Amniotic epithelial cell (primary cell): ENCODE data around the gene FLVCR2.

Experiments used
- DNase-seq: peaks from one replicate; pipeline ENCODE4 v3.0.0-alpha.2; 2010; ENCODE audit warnings: low read depth

The FLVCR2 gene

GRCh38 chr14:75578102-75578785, at the start of gene FLVCR2:
FLVCR2 (plus strand) TSS chr14:75578620; CDS start chr14:75578973, 353 bp downstream.
- DNase-seq: peak; percentile 81

- DNase-seq: no peak
Observed at GRCh38 chr14:75531256-75531655, 47.2 kb upstream of the FLVCR2 start.

GRCh38 chr14:75531660-75532317, 46.6 kb upstream of the FLVCR2 start:
- no peak for DNase-seq

- DNase-seq: no peak
Observed at GRCh38 chr14:75533791-75534555, 44.4 kb upstream of the FLVCR2 start.

- no peak for DNase-seq
Observed at GRCh38 chr14:75535164-75535898, 43.1 kb upstream of the FLVCR2 start.

GRCh38 chr14:75537071-75537470, 41.3 kb upstream of the FLVCR2 start:
- DNase-seq: no peak

- no peak for DNase-seq
Observed at GRCh38 chr14:75539162-75539560, 39.3 kb upstream of the FLVCR2 start.

- no peak for DNase-seq
Observed at GRCh38 chr14:75539561-75540478, 38.6 kb upstream of the FLVCR2 start.

- DNase-seq: no peak
Observed at GRCh38 chr14:75540479-75540851, 38.0 kb upstream of the FLVCR2 start.

- DNase-seq: peak; percentile 74
Observed at GRCh38 chr14:75542588-75543091, 35.8 kb upstream of the FLVCR2 start.

- DNase-seq: no peak
Observed at GRCh38 chr14:75543253-75543652, 35.2 kb upstream of the FLVCR2 start.

- no peak for DNase-seq
Observed at GRCh38 chr14:75543786-75544185, 34.6 kb upstream of the FLVCR2 start.

- no peak for DNase-seq
Observed at GRCh38 chr14:75545907-75546306, 32.5 kb upstream of the FLVCR2 start.

GRCh38 chr14:75547552-75548250, 30.7 kb upstream of the FLVCR2 start:
- no peak for DNase-seq

- peak; percentile 68 for DNase-seq
Observed at GRCh38 chr14:75548544-75548943, 29.9 kb upstream of the FLVCR2 start.

GRCh38 chr14:75549169-75549568, 29.3 kb upstream of the FLVCR2 start:
- DNase-seq: no peak

GRCh38 chr14:75551021-75551420, 27.4 kb upstream of the FLVCR2 start:
- DNase-seq: no peak

GRCh38 chr14:75553157-75553556, 25.3 kb upstream of the FLVCR2 start:
- DNase-seq: no peak

GRCh38 chr14:75553761-75554364, 24.6 kb upstream of the FLVCR2 start:
- DNase-seq: no peak

- DNase-seq: peak; percentile 49
Observed at GRCh38 chr14:75554482-75554881, 23.9 kb upstream of the FLVCR2 start.
